Measurements from ENCODE around the gene PLEKHG4B.
"Not testable (repeated sequence)": the region's sequence is repeated elsewhere in the genome, so short reads cannot be mapped to it uniquely, and the experiment has no call there.

The PLEKHG4B gene

GRCh38 chr5:234450-234849 is 142.5 kb downstream of the PLEKHG4B start:
- peak; percentile 17 for DNase-seq

GRCh38 chr5:235527-235926 is 143.6 kb downstream of the PLEKHG4B start:
- not testable (repeated sequence) for DNase-seq

GRCh38 chr5:237931-238330 is 146.0 kb downstream of the PLEKHG4B start:
- not testable (repeated sequence) for DNase-seq

Measured in activated CD8-positive, alpha-beta memory T cell treated with anti-CD3 and anti-CD28 coated beads for 24 hours (primary cell).